NCI-H524 (cell line): Measurements from ENCODE around the gene CDH18.
A peak's percentile ranks its signal among the peaks of the same experiment; 100 is the strongest.
"Not testable (repeated sequence)": the region's sequence is repeated elsewhere in the genome, so short reads cannot be mapped to it uniquely, and the experiment has no call there.

Experiments
- DNase-seq, 2 experiments: peaks; one replicate each; lab custom pipeline; 2025; lab: John Stamatoyannopoulos, UW

Gene CDH18

GRCh38 chr5:19859020-19859419, 129.0 kb downstream of the CDH18 start:
- DNase-seq = no peak

- DNase-seq = peak in 1 of 2 experiments; percentile 61
These were observed 132.1 kb downstream of the CDH18 start for GRCh38 chr5:19855931-19856330.

DNA sequence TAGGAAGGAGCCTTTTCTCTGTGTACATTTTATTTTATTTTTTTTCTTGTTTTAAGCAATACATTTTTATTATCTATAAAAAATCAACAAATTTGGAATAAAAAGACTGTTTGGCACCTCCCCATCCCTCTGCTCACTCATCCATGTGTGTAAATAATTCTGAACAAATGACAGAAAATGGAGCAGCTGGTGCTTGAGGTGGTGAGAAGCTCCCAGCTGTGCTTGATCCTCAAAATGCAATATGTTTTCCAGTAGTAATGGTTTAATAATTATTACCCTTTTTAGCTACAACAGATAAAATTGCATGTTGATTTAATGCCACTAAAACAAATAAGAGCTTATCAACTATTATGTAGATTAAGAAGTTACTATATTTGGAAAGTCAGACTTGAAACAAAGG, 132.5 kb downstream of the CDH18 start:
- DNase-seq = peak; percentile 84 to 95

GRCh38 chr5:19855031-19855430, 133.0 kb downstream of the CDH18 start:
- peak in 1 of 2 experiments; percentile 33 for DNase-seq

- DNase-seq = no peak
These were observed 134.3 kb downstream of the CDH18 start for GRCh38 chr5:19853616-19854240.

DNA sequence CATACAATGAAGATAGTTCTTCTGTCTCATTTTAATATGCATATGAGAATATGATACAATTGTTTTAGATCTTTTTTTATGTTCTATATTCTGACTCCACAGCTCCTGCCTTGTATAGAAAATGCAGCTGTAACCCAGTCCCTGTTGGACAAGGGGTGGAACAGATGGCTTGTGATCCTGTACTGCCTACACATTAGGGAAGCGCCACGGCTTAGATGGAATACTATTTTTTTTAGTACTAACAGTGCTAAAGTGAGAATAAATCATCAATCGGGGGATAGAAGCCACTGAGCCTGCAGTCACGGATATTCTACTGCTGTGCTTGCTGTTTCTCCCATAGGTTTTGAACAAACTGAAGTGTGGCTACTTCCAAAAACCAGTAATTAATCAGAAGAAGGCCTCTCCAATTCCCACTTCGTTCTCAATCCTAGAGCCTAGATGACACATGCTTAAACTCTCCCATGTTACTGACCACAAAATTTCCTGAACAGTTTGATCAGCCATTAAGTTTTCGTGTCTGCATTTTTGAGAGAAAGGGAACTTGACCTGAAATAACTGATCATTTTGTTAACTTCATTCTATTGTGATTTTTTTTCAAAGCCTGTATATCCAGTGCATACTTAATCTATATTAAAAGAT, 150.3 kb downstream of the CDH18 start:
- peak; percentile 80 to 91 for DNase-seq

GRCh38 chr5:19835442-19835841, 152.6 kb downstream of the CDH18 start:
- DNase-seq = no peak

DNA sequence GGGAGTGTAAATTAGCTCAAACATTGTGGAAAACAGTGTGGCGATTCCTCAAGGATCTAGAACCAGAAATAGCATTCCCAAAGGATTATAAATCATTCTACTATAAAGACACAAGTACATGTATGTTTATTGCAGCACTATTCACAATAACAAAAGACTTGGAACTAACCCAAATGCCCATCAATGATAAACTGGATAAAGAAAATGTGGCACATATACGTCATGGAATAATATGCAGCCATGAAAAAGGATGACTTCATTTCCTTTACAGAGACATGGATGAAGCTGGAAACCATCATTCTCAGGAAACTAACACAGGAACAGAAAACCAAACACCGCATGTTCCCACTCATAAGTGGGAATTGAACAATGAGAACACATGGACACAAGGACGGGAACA, 175.3 kb downstream of the CDH18 start:
- not testable (repeated sequence) for DNase-seq

DNA sequence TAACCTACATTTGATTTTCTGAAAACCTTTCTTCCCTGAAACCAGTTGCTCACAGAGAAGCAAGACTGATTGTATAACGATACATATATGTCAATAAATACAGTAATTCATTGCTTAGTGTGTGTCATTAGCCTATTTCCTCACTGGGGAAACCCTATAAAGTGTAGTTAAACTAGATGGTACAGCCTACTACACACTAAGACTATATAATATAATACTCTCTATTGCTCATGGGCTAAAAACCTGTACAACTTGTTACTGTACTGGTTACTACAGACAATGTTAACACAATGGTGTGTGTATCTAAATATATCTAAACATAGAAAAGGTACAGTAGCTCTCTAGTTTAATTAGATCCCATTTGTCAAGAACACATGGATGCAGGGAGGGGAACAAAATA, 181.2 kb downstream of the CDH18 start:
- DNase-seq = no peak

- DNase-seq = no peak
These were observed 185.3 kb downstream of the CDH18 start for GRCh38 chr5:19802686-19803085.

- peak; percentile 16 to 58 for DNase-seq
These were observed 192.8 kb downstream of the CDH18 start for GRCh38 chr5:19795218-19795617.

- no peak for DNase-seq
These were observed 197.1 kb downstream of the CDH18 start for GRCh38 chr5:19790829-19791466.

- no peak for DNase-seq
These were observed 205.4 kb downstream of the CDH18 start for GRCh38 chr5:19782566-19782965.

DNA sequence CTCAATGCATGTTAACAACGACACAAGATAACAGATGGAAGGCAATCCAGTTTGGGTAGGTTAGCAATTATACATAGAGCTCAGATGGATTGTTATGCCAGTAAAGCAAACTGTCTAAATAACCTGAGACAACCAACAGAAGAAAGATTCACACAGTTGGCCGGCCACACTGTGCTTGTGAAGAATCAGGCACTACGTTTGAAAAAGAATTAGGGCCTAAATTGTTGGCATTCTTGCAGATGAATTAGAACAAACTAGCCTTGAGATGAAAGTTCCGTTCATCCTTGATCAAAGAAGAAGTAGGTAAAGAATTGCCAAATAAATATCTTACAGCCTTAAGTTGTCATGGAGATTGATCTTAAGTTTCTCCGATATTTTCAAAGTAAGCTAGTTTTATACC, 210.6 kb downstream of the CDH18 start:
- no peak for DNase-seq

GRCh38 chr5:19776886-19777285, 211.1 kb downstream of the CDH18 start:
- not testable (repeated sequence) for DNase-seq

GRCh38 chr5:19771174-19771835, 216.7 kb downstream of the CDH18 start:
- DNase-seq = no peak

GRCh38 chr5:19770396-19770795, 217.6 kb downstream of the CDH18 start:
- DNase-seq = no peak

DNA sequence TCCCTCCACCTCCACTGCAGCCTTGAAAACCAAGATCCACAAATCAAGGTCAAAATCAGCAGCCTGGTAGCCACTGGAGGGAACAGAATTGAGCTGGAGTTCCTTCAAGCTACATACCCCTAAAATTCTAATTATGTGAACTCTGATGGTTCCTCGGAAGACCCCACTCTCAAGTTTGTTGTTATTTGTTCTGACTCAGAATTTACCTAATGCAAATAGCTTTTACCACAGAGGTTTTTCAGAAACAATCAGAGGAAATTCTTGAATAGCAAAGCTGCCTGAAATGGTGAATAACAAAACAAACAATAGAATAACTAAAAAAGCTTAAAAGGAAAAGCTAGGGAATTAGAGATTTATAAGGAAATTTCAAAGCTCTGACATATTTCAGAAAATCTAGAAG, 220.0 kb downstream of the CDH18 start:
- no peak for DNase-seq

DNA sequence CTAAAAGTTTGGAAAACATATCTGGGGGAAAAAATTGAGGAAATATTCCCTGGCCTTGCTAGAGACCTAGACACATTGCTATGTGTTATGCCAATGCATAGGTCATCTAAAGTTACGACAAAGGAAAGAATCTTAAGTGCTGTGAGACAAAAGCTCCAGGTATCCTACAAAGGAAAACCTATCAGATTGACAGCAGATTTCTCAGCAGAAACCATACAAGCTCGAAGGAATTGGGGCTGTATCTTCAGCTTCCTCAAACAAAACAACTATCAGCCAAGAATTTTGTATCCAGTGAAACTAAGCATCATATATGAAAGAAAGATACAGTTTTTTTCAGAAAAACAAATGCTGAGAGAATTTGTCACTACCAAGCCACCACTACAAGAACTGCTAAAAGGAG, 234.4 kb downstream of the CDH18 start:
- no peak for DNase-seq

GRCh38 chr5:19751326-19751725, 236.7 kb downstream of the CDH18 start:
- DNase-seq = no peak

DNA sequence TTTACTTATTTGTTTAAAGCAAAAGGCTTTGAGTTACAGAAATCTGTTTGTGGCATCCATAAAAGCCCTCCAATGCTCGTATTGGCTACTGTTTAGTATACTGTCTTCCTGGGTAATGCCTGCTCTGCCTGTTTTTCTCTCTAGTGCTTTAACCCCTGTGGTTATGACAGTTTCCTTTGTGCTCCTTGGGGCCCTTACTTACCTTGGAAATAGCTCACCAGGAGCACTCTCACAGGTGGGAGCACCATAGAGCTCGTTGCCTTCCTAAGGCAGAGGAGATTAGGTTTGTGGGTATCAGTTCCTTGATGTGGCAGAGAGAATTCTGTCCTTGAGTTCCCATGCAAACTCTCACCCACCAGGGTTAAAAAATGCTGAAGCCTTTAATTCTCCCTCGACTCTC, 242.8 kb downstream of the CDH18 start:
- no peak for DNase-seq

GRCh38 chr5:19739671-19740070, 248.3 kb downstream of the CDH18 start:
- peak; percentile 48 to 90 for DNase-seq

DNA sequence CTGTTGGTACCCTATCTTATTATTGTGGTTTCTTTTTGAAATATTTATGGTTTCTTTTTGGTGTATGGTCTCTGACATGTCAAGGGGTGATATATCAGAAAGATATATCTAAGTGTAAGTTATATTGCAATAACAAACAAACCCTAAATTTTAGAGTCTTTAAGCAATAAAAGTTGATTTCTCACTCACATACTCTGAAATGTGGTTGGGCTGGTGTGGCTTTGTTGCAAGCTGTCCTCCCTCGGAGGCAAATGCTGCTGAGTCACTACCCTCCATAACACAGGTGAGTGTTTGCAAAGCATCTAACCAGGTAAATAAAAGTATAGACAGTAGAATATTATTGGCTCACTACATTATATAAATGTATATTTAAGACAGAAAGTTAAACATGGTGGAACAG, 253.2 kb downstream of the CDH18 start:
- no peak for DNase-seq
